Hepatocyte (in vitro differentiated cells): ENCODE measurements around the gene OSBPL10.

Experiments
- CTCF ChIP-seq: fragments of 200-600 bp; sonication (generic); IDR thresholded peaks from 2 replicates; pipeline ENCODE4 v1.5.1; 2016; ENCODE audit warnings: antibody characterized with exemption, mild to moderate bottlenecking; ENCODE audit not compliant: poor library complexity
- EZH2 ChIP-seq: fragments of 200-600 bp; sonication (generic); IDR thresholded peaks from 2 replicates; pipeline ENCODE4 v1.6.1; 2016; ENCODE audit warnings: antibody characterized with exemption, mild to moderate bottlenecking, borderline replicate concordance

- TF ChIP-seq CTCF (no peak), EZH2 (no peak)
These were observed 287.7 kb downstream of the OSBPL10 start for GRCh38 chr3:31693346-31693745.
